Right lobe of liver (tissue), 6 donors: ENCODE results near the gene SACM1L. TPM values are rescaled to one million over a fixed set of nuclear protein-coding genes. Genes with fewer than 3 reads are reported as not detected.

Experiments
- ATAC-seq, 4 donors: fragments of 200-7000 bp; cut with Tn5 transposase; one replicate each; pipeline ENCODE4 v1.9.1; 2020; ENCODE audit warnings: mild to moderate bottlenecking in 4 of 4, moderate library complexity in 4 of 4
- DNase-seq, 3 donors: peaks; one replicate each; pipeline ENCODE4 v3.0.0-alpha.2; 2020
- H3K27ac ChIP-seq, 3 donors: fragments of 200-600 bp; one replicate each; pipeline ENCODE4 v1.8.0; 2022
- H3K27me3 ChIP-seq, 2 donors: fragments of 200-600 bp; one replicate each; pipeline ENCODE4 v1.8.0; 2022
- H3K36me3 ChIP-seq, 4 donors: fragments of 200-600 bp; sonication (generic) in 1 of 4; one replicate each; pipeline versions ENCODE4 v1.5.1 to v1.8.0; 2017 to 2022; ENCODE audit warnings: control low read depth in 1 of 4
- H3K4me1 ChIP-seq, 4 donors: fragments of 200-600 bp; sonication (generic) in 1 of 4; one replicate each; pipeline versions ENCODE4 v1.5.1 to v1.8.0; 2017 to 2022; ENCODE audit warnings: control low read depth in 1 of 4
- H3K4me3 ChIP-seq, 3 donors: fragments of 200-600 bp; one replicate each; pipeline ENCODE4 v1.8.0; 2022
- H3K9me3 ChIP-seq, 4 donors: fragments of 200-600 bp; sonication (generic) in 1 of 4; one replicate each; pipeline versions ENCODE4 v1.5.1 to v1.8.0; 2017 to 2022; ENCODE audit warnings: control low read depth in 1 of 4
- CTCF ChIP-seq, 4 donors: fragments of 200-600 bp in 3 of 4; fragments of 450-650 bp in 1 of 4; IDR thresholded peaks; one replicate each; pipeline versions ENCODE4 v1.5.1 to v1.8.0; 2016 to 2022; ENCODE audit warnings: antibody characterized with exemption in 4 of 4, mild to moderate bottlenecking in 2 of 4
- POLR2A ChIP-seq: fragments of 450-650 bp; IDR thresholded peaks from one replicate; pipeline ENCODE4 v1.6.1; 2017; ENCODE audit warnings: antibody characterized with exemption, mild to moderate bottlenecking
- WGBS: methylation state at CpG from one replicate; pipeline ENCODE4 v1.1.6; 2018; ENCODE audit warnings: low coverage, low lambda C conversion rate; ENCODE audit not compliant: insufficient coverage; ENCODE audit errors: missing lambda C conversion rate; 5-methylcytosine and 5-hydroxymethylcytosine counted together
- intact Hi-C, 2 donors: fragments of 100-400 bp; cut with DNase I; formaldehyde crosslinking; loops; one replicate each; pipeline versions ENCODE4 v1.11.2 to v1.14.1; 2022
- total RNA-seq, 6 experiments: library from RNA; depleted of rRNA in 2 of 6; stranded (reverse); fragments of >200 nt in 2 of 6; fragmentation: NEBNext Ultra II Directional in 3 of 6; extraction: Animal tissue kit (Norgen Biotek cat#: 25700) in 3 of 6; gene quantifications; one replicate each; pipeline versions ENCODE4 v1.1.0 to v1.2.4, GENCODE V29; 2016 to 2023
- donor health status: DM: no; HTN: yes; CAD: no.
- donor health status: DM: no; HTN: no; CAD: no.
- donor health status: DM: no; HTN: no; CAD: no.
- donor health status: DM: no; HTN: yes; CAD: no.
- donor health status: DM: no; HTN: yes; CAD: no.

Gene SACM1L
- total RNA-seq, 6 experiments from 2014 or later, result 16.8 to 23.9 (median 21.5) TPM

DNA sequence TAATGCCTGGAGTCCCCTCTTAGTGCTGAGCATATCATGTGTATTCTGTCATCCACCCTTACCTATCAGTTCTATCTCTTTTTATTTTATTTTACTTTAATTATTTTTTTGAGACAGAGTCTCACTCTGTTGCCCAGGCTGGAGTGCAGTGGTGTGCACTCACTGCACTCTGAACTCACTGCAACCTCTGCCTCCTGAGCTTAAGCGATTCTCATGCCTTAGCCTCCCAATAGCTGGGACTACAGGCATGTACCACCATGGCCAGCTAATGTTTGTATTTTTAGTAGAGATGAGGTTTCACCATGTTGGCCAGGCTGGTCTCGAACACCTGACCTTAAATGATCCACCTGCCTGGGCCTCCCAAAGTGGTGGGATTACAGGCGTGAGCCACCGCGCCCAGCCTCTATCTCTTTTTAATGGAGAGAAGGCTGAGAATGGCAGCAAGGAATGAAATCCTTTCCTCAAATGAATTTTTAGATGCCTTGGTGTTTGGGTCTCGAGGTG, 11.4 kb downstream of the SACM1L start:
- 96% methylated on average over 5 of the region's 6 CpGs for WGBS
- no peak for ATAC-seq
- no peak for DNase-seq

GRCh38 chr3:45701172-45701867, 12.1 kb downstream of the SACM1L start:
- ATAC-seq (no peak), DNase-seq (no peak)
- Histone ChIP-seq H3K27me3 (no peaks in the 10 kb centered on the region), H3K36me3 (peaks cover 0 to 13% (median 0%) of the 10 kb centered on the region in 4 donors), H3K4me1 (no peaks in the 10 kb centered on the region), H3K9me3 (no peaks in the 10 kb centered on the region), H3K27ac (no peak overlapping the region), H3K4me3 (no peak overlapping the region)
- TF ChIP-seq CTCF (IDR thresholded peaks at IDR 0.05) (no peak), POLR2A (no peak)
- intact Hi-C loops, result no loop called here
- WGBS, result 74% methylated on average over 9 of the region's 9 CpGs

More for the DNA sequence above, 11.4 kb downstream of the SACM1L start:
- Histone ChIP-seq H3K36me3 (peaks cover 0 to 10% (median 0%) of the 10 kb centered on the region in 4 donors), H3K9me3 (no peaks in the 10 kb centered on the region), H3K27ac (no peak overlapping the region), H3K4me3 (no peak overlapping the region), H3K27me3 (no peaks in the 10 kb centered on the region), H3K4me1 (no peaks in the 10 kb centered on the region)
- TF ChIP-seq CTCF (IDR thresholded peaks at IDR 0.05) (no peak), POLR2A (no peak)
- intact Hi-C loops, result no loop called here

GRCh38 chr3:45704301-45704943, 15.2 kb downstream of the SACM1L start:
- ATAC-seq, result no peak
- TF ChIP-seq CTCF (IDR thresholded peaks at IDR 0.05) (no peak), POLR2A (no peak)
- Histone ChIP-seq H3K4me1 (no peaks in the 10 kb centered on the region), H3K36me3 (peaks cover 0 to 33% (median 3%) of the 10 kb centered on the region in 4 donors), H3K27ac (no peak overlapping the region), H3K9me3 (no peaks in the 10 kb centered on the region), H3K4me3 (no peak overlapping the region), H3K27me3 (no peaks in the 10 kb centered on the region)
- intact Hi-C loops, result no loop called here
- WGBS, result 94% methylated on average over 4 of the region's 4 CpGs
- no peak for DNase-seq

GRCh38 chr3:45705839-45706808, 16.9 kb downstream of the SACM1L start:
- no peak for ATAC-seq
- intact Hi-C loops, result no loop called here
- no peaks in the 10 kb centered on the region for H3K27me3 ChIP-seq
- H3K4me1 ChIP-seq, result no peaks in the 10 kb centered on the region
- no peak overlapping the region for H3K4me3 ChIP-seq
- peaks cover 0 to 41% (median 3%) of the 10 kb centered on the region in 4 donors for H3K36me3 ChIP-seq
- no peak for TF ChIP-seq CTCF (IDR thresholded peaks at IDR 0.05)
- TF ChIP-seq POLR2A, result no peak
- H3K9me3 ChIP-seq, result no peaks in the 10 kb centered on the region
- DNase-seq, result no peak
- no peak overlapping the region for H3K27ac ChIP-seq
- WGBS, result 66% methylated on average over 2 of the region's 2 CpGs
